HG02759 (cell line): Measurements from ENCODE around the gene CFAP298.

ENCODE experiments used
- ATAC-seq: cut with Tn5 transposase; IDR thresholded peaks from one replicate; pipeline ENCODE4 v1.9.1; 2021; ENCODE audit warnings: mild to moderate bottlenecking, moderate library complexity; ENCODE audit not compliant: unreplicated experiment

CFAP298 gene

DNA sequence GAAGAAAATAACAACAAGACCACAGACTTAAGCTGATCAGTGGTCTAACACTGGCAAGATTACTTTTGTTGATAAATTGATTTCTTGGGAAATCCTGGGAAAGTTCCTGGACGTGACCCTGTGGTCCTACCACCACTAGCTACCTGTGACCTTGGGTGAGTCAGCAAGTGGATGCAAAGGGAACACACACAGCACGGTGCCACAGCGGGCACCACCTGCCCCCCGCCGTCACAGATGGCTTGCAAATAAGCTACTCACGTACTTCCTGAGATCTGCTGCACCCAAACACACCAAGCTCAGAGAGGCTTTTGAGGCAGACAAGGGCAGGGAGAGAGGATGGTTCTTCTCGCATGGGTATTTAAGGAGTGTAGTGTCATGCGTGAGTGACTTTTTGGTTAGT lies 12.7 kb downstream of the CFAP298 start:
- no peak for ATAC-seq

DNA sequence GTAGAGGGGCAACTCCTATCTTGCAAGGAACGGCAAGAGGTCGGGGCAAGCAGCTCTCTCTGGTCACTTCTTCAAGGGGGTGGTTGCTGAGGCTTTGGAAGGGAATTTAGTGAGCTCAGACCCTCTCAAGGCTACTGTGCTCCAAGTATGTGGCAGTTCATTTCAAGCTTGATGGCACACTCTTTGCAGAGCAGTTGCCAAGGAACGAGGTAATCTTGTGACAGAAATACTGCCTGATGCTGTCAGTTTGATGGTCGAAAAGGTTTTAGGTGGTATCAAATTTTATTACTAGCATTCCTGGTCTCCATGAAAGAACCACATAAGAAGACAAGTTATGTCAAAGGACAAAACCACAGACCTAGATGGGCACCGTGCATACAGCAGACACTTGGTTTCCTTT lies 13.1 kb downstream of the CFAP298 start:
- no peak for ATAC-seq

- no peak for ATAC-seq
Observed at GRCh38 chr21:32597205-32597604, 15.0 kb downstream of the CFAP298 start.

- ATAC-seq = no peak
Observed at GRCh38 chr21:32595431-32595830, 16.7 kb downstream of the CFAP298 start.

- ATAC-seq = no peak
Observed at GRCh38 chr21:32593690-32594089, 18.5 kb downstream of the CFAP298 start.

- ATAC-seq = no peak
Observed at GRCh38 chr21:32592929-32593502, 19.2 kb downstream of the CFAP298 start.

DNA sequence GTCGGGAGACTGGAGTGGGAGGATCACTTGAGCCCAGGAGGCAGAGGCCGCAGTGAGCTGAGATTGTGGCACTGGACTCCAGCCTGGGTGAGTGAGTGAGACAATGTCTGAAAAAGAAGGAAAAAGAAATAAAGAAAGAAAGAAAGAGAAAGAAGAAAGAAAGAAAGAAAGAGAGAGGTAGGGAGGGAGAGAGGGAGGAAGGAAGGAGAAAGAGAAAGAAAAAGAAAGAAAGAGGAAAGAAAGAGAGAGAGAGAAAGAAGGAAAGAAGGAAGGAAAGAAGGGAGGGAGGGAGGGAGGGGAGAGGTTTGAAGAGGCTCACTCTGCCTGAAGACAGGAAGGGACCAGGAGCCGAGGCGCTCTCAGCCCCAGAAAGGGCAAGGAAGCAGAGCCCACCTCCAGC lies 22.0 kb downstream of the CFAP298 start:
- ATAC-seq = no peak

GRCh38 chr21:32587651-32588050 lies 24.5 kb downstream of the CFAP298 start:
- ATAC-seq = no peak

DNA sequence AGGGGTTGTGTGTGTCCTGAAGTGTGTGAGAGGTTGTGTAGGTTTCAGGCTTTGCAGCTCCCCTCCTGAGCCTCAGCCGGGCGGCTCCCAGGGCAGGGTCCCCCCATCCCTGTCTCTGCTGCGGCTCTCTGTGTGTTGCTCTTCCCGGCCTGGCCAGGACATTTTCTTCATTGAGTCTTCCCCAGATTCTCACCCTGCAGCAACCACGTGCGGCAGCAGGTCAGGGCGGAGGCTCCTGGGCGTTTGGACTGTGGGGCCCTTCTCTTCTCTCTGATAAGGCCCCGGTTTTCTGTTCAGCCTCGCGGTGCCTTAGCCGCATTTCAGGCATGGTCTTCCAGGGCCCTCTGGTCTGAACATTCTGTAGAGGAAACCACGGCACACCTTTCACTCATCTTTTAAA lies 25.1 kb downstream of the CFAP298 start:
- ATAC-seq = no peak

DNA sequence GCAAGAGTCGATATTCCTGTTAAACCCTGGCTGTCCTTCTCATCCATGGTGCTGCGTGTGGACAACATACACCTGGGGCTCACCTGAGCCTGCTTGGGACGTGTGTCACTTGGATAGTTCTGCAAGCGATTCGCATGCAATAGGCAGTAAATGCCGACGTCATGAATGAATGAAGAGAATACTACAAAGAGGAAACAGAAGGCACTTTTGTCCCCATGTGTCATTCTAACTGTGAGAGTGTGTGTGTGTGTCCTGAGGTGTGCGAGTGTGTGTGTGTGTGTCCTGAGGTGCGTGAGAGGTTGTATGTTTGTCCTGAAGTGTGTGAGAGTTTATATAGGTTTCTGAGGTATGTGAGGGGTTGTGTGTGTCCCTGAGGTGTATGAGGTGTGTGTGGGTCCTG lies 26.2 kb downstream of the CFAP298 start:
- ATAC-seq = no peak

GRCh38 chr21:32585042-32585710 lies 27.0 kb downstream of the CFAP298 start, which contains the start of gene TCP10L:
TSS of gene TCP10L (minus strand) at chr21:32585523. CDS start at chr21:32584304, 1,219 bp downstream.
- ATAC-seq = no peak

DNA sequence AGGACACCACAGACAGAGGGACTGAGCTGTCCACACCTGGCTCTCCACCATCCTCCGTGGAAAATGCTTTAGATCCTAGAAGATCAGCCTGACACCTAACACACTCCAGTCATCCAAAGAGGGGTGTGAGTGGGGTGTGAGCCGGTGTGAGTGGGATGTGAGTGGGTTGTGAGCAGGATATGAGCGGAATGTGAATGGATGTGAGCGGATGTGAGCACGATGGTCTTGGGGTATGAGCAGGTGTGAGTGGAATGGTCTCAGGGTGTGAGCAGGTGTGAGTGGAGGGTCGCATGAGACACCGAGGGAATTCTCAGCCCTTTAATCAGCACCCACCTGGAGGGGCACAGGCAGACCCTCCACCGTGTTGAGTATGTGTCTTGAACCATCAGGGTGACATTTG lies 27.7 kb downstream of the CFAP298 start:
- ATAC-seq = no peak

- ATAC-seq = no peak
Observed at GRCh38 chr21:32581732-32582131, 30.4 kb downstream of the CFAP298 start.

DNA sequence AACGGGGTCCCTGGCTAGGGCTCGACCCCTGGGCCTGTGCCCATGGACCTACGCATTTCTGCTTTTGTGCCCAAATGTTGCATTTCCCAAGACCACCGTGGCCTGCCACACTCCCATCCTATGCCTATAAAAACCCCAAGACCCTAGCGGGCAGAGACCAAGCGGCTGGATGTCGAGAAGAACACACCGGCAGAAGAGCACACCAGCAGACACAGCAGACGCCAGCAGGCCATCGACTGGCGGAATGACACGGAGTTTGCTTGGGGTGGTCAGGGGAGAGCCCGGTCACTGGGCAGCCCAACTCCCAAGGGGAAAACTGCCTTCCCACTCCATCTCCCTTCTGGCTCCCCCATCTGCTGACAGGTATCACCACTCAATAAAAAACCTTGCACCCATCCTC lies 31.2 kb downstream of the CFAP298 start:
- ATAC-seq = no peak

GRCh38 chr21:32578107-32578691 lies 34.0 kb downstream of the CFAP298 start:
- ATAC-seq = no peak

- ATAC-seq = no peak
Observed at GRCh38 chr21:32576011-32576410, 36.2 kb downstream of the CFAP298 start.

DNA sequence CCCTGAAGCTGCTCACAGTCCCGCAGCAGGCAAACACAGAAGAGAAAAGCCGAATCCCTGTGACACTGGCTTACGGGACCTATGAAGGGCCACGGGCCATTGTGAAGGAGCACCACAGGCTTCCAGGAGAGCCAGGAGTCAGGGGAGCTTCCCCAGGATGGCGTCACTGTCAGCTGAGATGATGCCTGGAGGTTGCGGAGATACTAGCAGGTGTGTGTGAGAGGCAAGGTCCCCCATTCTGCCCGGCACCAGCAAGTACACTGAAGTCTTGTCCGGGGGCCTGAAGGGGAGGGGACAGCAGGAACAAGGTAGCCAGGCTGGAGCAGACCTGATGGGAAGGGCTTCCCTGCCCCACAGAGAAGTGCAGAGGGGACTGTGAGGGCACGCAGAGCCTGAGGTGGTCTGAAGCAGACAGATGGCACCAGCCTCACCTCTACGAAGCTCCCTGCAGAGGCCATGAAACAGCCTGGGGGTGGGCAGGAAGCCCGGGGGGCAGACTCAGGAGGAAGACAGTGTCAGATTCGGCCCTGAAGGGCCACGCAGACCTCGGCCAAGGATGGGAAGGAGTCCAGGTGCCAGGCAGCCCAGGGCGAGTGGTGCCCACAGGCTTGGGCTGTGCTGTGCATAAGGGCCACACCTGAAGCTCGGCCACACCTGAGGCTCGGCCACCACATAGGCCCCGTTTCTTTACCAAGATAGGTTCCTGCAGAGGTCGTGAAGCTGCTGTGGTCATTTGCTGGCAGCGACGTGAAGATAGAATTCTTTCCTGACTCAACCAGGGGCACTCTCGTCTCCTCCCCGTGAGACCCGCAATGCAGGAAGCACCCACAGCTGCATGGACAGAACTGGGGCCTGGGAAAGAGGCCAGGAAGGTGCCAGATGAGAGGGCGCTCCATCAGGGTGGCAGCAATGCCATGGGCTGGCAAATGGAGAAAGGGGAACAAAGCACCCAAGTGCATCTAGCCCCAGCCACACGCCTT lies 36.9 kb downstream of the CFAP298 start:
- ATAC-seq = no peak

DNA sequence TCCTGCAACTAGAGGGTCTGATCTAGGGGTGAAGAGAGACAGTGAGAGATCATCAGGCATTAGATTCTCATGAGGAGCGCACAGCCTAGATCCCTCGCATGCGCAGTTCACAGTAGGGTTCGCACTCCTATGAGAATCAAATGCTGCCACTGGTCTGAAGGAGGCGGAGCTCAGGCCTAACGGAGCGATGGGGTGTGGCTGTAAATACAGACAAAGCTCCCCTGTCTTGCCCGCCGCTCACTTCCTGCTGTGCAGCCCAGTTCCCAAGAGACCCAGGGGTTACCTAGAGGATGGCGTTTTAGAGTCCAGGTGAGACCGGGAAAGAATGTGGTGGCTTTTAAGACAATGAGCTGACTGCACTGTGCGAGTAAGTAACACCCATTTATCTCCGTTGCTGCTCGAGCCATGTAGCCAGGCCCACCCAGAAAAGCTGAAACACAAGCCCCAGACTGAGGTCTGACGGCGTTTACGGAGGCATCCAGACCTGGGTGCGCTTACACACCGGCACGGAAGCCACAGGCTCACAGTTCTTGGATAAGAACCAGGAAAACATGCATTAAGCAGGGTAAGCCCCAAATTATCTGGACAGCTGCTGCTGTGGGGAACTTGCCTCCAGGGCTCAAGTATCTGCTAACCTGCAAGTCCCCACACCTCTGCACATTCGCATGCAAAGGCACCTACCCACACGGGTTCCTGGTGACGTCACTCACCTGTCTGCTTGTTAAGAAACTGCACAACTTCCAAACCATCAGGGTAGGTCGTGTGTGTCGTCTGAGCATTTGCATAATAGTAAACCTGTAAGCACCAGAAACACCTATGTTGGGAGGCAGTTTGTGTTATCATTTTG lies 39.4 kb downstream of the CFAP298 start:
- ATAC-seq = no peak

DNA sequence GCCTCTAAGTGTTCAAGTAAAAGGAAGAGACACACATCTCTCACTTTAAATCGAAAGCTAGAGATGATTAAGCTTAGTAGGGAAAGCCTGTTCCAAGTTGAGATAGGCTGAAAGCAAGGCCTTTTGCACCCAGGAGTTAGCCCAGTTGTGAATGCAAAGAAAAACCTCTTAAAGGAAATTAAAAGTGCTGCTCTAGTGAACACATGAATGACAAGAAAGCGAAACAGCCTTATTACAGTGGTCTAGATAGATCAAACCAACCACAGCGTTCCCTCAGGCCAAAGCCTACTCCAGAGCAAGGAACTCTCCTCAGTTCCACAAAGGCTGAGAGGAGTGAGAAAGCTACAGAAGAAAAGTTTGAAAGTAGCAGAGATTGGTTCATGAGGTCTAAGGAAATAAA lies 41.7 kb downstream of the CFAP298 start:
- ATAC-seq = no peak
